NCI-H1092 treated with DMSO at 0.1 percent for 48 hours (cell line): Measurements from ENCODE around the gene EEF1B2.
"Not testable (repeated sequence)": the region's sequence is repeated elsewhere in the genome, so short reads cannot be mapped to it uniquely, and the experiment has no call there.

Experiments
- DNase-seq: peaks from one replicate; lab custom pipeline; 2025; lab: John Stamatoyannopoulos, UW

Gene EEF1B2

GRCh38 chr2:206164261-206164862 lies 4.7 kb downstream of the EEF1B2 start:
- no peak for DNase-seq

GRCh38 chr2:206168230-206168629 lies 8.5 kb downstream of the EEF1B2 start:
- not testable (repeated sequence) for DNase-seq

- DNase-seq = not testable (repeated sequence)
These were observed 12.1 kb downstream of the EEF1B2 start for GRCh38 chr2:206171624-206172397.

GRCh38 chr2:206173147-206173546 lies 13.5 kb downstream of the EEF1B2 start:
- DNase-seq = no peak

GRCh38 chr2:206176121-206176520 lies 16.4 kb downstream of the EEF1B2 start:
- DNase-seq = no peak

GRCh38 chr2:206176901-206177300 lies 17.2 kb downstream of the EEF1B2 start:
- DNase-seq = no peak

GRCh38 chr2:206181526-206181925 lies 21.8 kb downstream of the EEF1B2 start:
- not testable (repeated sequence) for DNase-seq

- no peak for DNase-seq
These were observed 30.0 kb downstream of the EEF1B2 start for GRCh38 chr2:206189691-206190090.

- no peak for DNase-seq
These were observed 30.4 kb downstream of the EEF1B2 start for GRCh38 chr2:206190111-206190510.

- DNase-seq = no peak
These were observed 31.0 kb downstream of the EEF1B2 start for GRCh38 chr2:206190689-206191088.

- no peak for DNase-seq
These were observed 32.5 kb downstream of the EEF1B2 start for GRCh38 chr2:206192157-206192556.

GRCh38 chr2:206193671-206194357 lies 34.1 kb downstream of the EEF1B2 start:
- no peak for DNase-seq

GRCh38 chr2:206198677-206199076 lies 39.0 kb downstream of the EEF1B2 start:
- no peak for DNase-seq

- DNase-seq = no peak
These were observed 41.6 kb downstream of the EEF1B2 start for GRCh38 chr2:206201075-206201848.

- DNase-seq = no peak
These were observed 42.8 kb downstream of the EEF1B2 start for GRCh38 chr2:206202446-206202845.

- no peak for DNase-seq
These were observed 43.6 kb downstream of the EEF1B2 start for GRCh38 chr2:206203331-206203730.

- no peak for DNase-seq
These were observed 45.0 kb downstream of the EEF1B2 start for GRCh38 chr2:206204710-206205109.

- not testable (repeated sequence) for DNase-seq
These were observed 47.6 kb downstream of the EEF1B2 start for GRCh38 chr2:206207316-206207715.

GRCh38 chr2:206208900-206209299 lies 49.2 kb downstream of the EEF1B2 start:
- DNase-seq = no peak

- no peak for DNase-seq
These were observed 52.1 kb downstream of the EEF1B2 start for GRCh38 chr2:206211657-206212255.
